Metanephros (tissue), 2 donors: ENCODE measurements around the gene MCF2. TPM values are rescaled to one million over a fixed set of nuclear protein-coding genes. Genes with fewer than 3 reads are reported as not detected.

ENCODE experiments used
- small RNA-seq: library from RNA; depleted of rRNA; stranded (forward); fragments of <200 nt; gene quantifications from one replicate; pipeline ENCODE3, GENCODE V24; 2014; ENCODE audit warnings: low replicate concordance
- total RNA-seq: library from RNA; depleted of rRNA; stranded (reverse); fragments of >200 nt; gene quantifications from one replicate; pipeline ENCODE4 v1.2.3, GENCODE V29; 2014

Gene MCF2, protein sequence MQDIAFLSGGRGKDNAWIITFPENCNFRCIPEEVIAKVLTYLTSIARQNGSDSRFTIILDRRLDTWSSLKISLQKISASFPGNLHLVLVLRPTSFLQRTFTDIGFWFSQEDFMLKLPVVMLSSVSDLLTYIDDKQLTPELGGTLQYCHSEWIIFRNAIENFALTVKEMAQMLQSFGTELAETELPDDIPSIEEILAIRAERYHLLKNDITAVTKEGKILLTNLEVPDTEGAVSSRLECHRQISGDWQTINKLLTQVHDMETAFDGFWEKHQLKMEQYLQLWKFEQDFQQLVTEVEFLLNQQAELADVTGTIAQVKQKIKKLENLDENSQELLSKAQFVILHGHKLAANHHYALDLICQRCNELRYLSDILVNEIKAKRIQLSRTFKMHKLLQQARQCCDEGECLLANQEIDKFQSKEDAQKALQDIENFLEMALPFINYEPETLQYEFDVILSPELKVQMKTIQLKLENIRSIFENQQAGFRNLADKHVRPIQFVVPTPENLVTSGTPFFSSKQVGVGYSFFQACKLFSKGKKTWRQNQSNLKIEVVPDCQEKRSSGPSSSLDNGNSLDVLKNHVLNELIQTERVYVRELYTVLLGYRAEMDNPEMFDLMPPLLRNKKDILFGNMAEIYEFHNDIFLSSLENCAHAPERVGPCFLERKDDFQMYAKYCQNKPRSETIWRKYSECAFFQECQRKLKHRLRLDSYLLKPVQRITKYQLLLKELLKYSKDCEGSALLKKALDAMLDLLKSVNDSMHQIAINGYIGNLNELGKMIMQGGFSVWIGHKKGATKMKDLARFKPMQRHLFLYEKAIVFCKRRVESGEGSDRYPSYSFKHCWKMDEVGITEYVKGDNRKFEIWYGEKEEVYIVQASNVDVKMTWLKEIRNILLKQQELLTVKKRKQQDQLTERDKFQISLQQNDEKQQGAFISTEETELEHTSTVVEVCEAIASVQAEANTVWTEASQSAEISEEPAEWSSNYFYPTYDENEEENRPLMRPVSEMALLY
- 1.2 TPM for total RNA-seq

DNA sequence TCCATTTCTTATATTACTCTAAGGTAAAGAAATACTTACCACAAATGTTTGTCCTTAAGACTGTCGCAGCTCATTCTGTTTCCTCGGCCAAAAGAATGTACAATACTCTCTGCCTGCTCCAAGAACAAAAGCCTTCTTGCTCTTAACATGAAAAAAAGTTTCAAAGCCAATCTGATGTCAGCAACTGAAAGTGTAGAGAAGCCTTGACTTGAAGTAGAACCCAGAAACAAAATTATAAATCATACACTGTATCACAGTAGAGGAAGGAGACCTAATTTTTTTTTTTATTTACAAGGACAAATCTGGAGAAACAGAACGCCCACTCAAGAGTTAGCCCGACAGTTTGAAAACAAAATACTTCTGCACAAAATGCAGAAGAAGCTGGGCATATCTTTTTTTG, at the start of gene MCF2:
Gene MCF2 (minus strand): TSS at position 101 of the 400 bp plus-strand sequence. CDS start 56,423 bp downstream, outside the sequence.

Small RNA genes lying within 50 kb of the gene (small RNA-seq; reads per million reads assigned to genes)
- gene RF01210: not detected

Other genes starting within 250 kb of the MCF2 start
- not detected for gene F9, start 177.4 kb downstream of the MCF2 start, total RNA-seq
- 24.4 TPM for gene ATP11C, start 224.9 kb upstream of the MCF2 start, total RNA-seq